ENCODE measurements around the gene PEX5L.

DNA sequence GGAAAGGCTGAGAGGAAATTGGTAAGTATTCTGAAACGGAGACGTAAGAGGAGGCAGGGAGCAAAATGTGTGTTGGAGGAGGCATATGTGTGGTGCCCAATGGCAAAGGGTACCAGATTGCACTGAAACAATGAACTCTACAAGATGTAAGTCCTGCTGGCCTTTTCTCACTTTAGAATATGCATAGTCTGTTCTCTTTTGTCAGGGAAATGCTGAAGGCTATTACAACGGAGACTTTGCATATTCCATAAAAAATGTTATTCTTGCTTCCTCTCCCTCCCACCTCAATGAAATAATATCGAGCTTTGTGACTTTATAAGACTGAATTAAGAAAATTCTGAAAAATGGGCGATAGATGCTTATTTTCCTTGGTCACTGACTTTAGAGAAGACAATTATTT lies 85.9 kb downstream of the PEX5L start:
- TF ChIP-seq CTCF (IDR thresholded peaks at IDR 0.05) (no peak), EP300 (IDR thresholded peaks at IDR 0.05) (no peak)

Data from gastroesophageal sphincter (tissue), 3 donors.